CD14-positive monocyte (primary cell): ENCODE results near the gene KSR1. TPM values are rescaled to one million over a fixed set of nuclear protein-coding genes. Genes with fewer than 3 reads are reported as not detected.

Experiments used
- DNase-seq, 3 donors: peaks; one replicate each; pipeline ENCODE4 v3.0.0-alpha.2; 2011 to 2022
- H2AFZ ChIP-seq: 2 replicates; pipeline ENCODE4 v1.6.0; 2012; ENCODE audit warnings: mild to moderate bottlenecking, low read depth, low read length, inconsistent platforms; ENCODE audit not compliant: insufficient read depth, poor library complexity, severe bottlenecking
- H3K27ac ChIP-seq, 2 donors: 1 replicate in 1 of 2; 2 replicates in 1 of 2; pipeline ENCODE4 v1.5.1; 2012 to 2013; ENCODE audit warnings: low read length in 2 of 2, control low read depth in 1 of 2, inconsistent platforms in 1 of 2, low read depth in 1 of 2, mild to moderate bottlenecking in 1 of 2
- H3K27me3 ChIP-seq, 2 donors: one replicate each; pipeline versions ENCODE4 v1.6.0 to v1.6.1; 2011 to 2013; ENCODE audit warnings: low read length in 2 of 2; ENCODE audit not compliant: control insufficient read depth in 2 of 2, insufficient read depth in 2 of 2
- H3K36me3 ChIP-seq, 2 donors: replicated peaks in 1 of 2; 1 replicate in 1 of 2; 2 replicates in 1 of 2; pipeline versions ENCODE4 v1.5.1 to v1.6.1; 2012 to 2013; ENCODE audit warnings: low read length in 2 of 2, control low read depth in 1 of 2, inconsistent platforms in 1 of 2, mild to moderate bottlenecking in 1 of 2; ENCODE audit not compliant: insufficient read depth in 2 of 2, control insufficient read depth in 1 of 2
- H3K4me1 ChIP-seq, 2 donors: 1 replicate in 1 of 2; 2 replicates in 1 of 2; pipeline versions ENCODE4 v1.5.1 to v1.6.1; 2012 to 2013; ENCODE audit warnings: low read length in 2 of 2, control low read depth in 1 of 2, inconsistent platforms in 1 of 2, mild to moderate bottlenecking in 1 of 2, moderate library complexity in 1 of 2; ENCODE audit not compliant: insufficient read depth in 2 of 2, control insufficient read depth in 1 of 2
- H3K4me2 ChIP-seq: replicated peaks from 2 replicates; pipeline ENCODE3; 2012; ENCODE audit warnings: low read length, moderate library complexity, mild to moderate bottlenecking; ENCODE audit not compliant: poor library complexity, severe bottlenecking; ENCODE audit errors: extremely low read depth
- H3K4me3 ChIP-seq, 3 experiments: fragments of 200-600 bp in 1 of 3; sonication (generic) in 1 of 3; replicated peaks in 1 of 3; 1 replicate in 2 of 3; 2 replicates in 1 of 3; pipeline ENCODE4 v1.5.1; 2011 to 2013; ENCODE audit warnings: low read length in 3 of 3, mild to moderate bottlenecking in 3 of 3, control low read depth in 2 of 3, low read depth in 2 of 3, inconsistent platforms in 1 of 3, moderate library complexity in 1 of 3
- H3K79me2 ChIP-seq: 2 replicates; pipeline ENCODE4 v1.6.0; 2012; ENCODE audit warnings: mild to moderate bottlenecking, control low read depth, inconsistent platforms, low read length, moderate library complexity; ENCODE audit not compliant: insufficient read depth
- H3K9ac ChIP-seq: 2 replicates; pipeline ENCODE4 v1.6.0; 2017; ENCODE audit warnings: low read length, mild to moderate bottlenecking; ENCODE audit not compliant: insufficient read depth, poor library complexity, severe bottlenecking
- H3K9me3 ChIP-seq, 2 donors: replicated peaks in 1 of 2; 1 replicate in 1 of 2; 2 replicates in 1 of 2; pipeline versions ENCODE4 v1.5.1 to v1.6.1; 2012 to 2013; ENCODE audit warnings: low read length in 2 of 2, control low read depth in 1 of 2; ENCODE audit not compliant: control insufficient read depth in 1 of 2, insufficient read depth in 1 of 2
- H4K20me1 ChIP-seq: 2 replicates; pipeline ENCODE4 v1.6.0; 2012; ENCODE audit warnings: mild to moderate bottlenecking, low read length, control low read depth, moderate library complexity; ENCODE audit not compliant: insufficient read depth
- H3K27ac Mint-ChIP-seq, 7 donors: one replicate each; pipeline ENCODE4 v1.8.0; 2020; ENCODE audit warnings: mild to moderate bottlenecking in 7 of 7, mixed read lengths in 7 of 7, moderate library complexity in 6 of 7, inconsistent platforms in 2 of 7
- H3K27me3 Mint-ChIP-seq, 3 donors: one replicate each; pipeline ENCODE4 v1.8.0; 2021 to 2022; ENCODE audit warnings: low read depth in 3 of 3, mild to moderate bottlenecking in 3 of 3, mixed read lengths in 3 of 3, moderate library complexity in 3 of 3, inconsistent platforms in 1 of 3
- H3K36me3 Mint-ChIP-seq, 2 donors: one replicate each; pipeline ENCODE4 v1.8.0; 2020; ENCODE audit warnings: mixed read lengths in 2 of 2, inconsistent platforms in 1 of 2, mild to moderate bottlenecking in 1 of 2
- H3K4me1 Mint-ChIP-seq: one replicate; pipeline ENCODE4 v1.8.0; 2020; ENCODE audit warnings: mild to moderate bottlenecking, mixed read lengths
- H3K4me3 Mint-ChIP-seq, 2 donors: one replicate each; pipeline ENCODE4 v1.8.0; 2020; ENCODE audit warnings: mild to moderate bottlenecking in 2 of 2, mixed read lengths in 2 of 2, moderate library complexity in 1 of 2
- H3K9me3 Mint-ChIP-seq, 7 donors: one replicate each; pipeline ENCODE4 v1.8.0; 2020 to 2022; ENCODE audit warnings: mixed read lengths in 7 of 7, mild to moderate bottlenecking in 6 of 7, moderate library complexity in 6 of 7, inconsistent platforms in 2 of 7
- WGBS: methylation state at CpG from one replicate; pipeline ENCODE4 v1.1.5; 2013; ENCODE audit warnings: missing lambda C conversion rate; ENCODE audit not compliant: insufficient coverage; 5-methylcytosine and 5-hydroxymethylcytosine counted together
- intact Hi-C, 2 donors: fragments of 100-400 bp; cut with micrococcal nuclease; formaldehyde crosslinking; loops; one replicate each; pipeline versions ENCODE4 v1.15.0 to v1.15.1; 2023
- polyA plus RNA-seq, 3 donors: library from polyadenylated mRNA; depleted of rRNA in 1 of 3; unstranded in 2 of 3; stranded (reverse) in 1 of 3; fragments of 300-500 nt in 2 of 3; fragments of >200 nt in 1 of 3; fragmentation: Illumina TruSeq in 2 of 3; gene quantifications; 1 replicate in 2 of 3; 2 replicates in 1 of 3; pipeline ENCODE4 v1.2.3, GENCODE V29; 2012 to 2021
- TF ChIP-seq, protein P1 (sequence below): fragments of 200-600 bp; IDR thresholded peaks from one replicate; pipeline ENCODE4 v1.8.0; 2022; ENCODE audit warnings: antibody characterized with exemption, mild to moderate bottlenecking

Gene KSR1
- polyA plus RNA-seq, 3 donors: 1.2 to 111 (median 4.2) TPM

DNA sequence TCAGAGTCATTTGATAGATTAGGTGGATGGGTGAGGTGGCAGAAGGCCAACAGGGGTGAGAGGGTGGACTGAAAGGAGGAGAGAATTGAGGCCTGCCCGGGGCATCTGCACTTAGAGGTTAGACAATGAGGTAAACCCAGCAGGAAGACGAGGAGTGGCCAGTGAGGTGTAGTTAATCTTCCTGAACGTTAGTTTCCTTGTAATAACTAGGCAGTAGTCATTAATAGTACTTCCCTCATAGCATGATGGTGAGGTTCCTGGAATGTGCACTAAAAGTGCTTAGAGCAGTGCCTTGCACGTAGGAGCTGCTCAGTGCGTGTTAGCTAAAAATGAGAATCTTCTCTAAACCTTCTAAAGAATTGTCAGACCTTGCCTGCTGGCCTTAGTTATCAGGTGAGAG lies 13.5 kb upstream of the KSR1 start:
- peaks cover 11% of the 10 kb centered on the region for H3K4me1 Mint-ChIP-seq
- no peak overlapping the region for H3K27ac Mint-ChIP-seq
- Histone ChIP-seq H4K20me1 (no peaks in the 10 kb centered on the region), H2AFZ (no peak overlapping the region), H3K4me1 (no peaks in the 10 kb centered on the region), H3K9me3 (no peaks in the 10 kb centered on the region), H3K27me3 (no peaks in the 10 kb centered on the region), H3K27ac (no peak overlapping the region), H3K9ac (no peak overlapping the region), H3K79me2 (no peaks in the 10 kb centered on the region), H3K4me3 (no peak overlapping the region), H3K4me2 (no peak overlapping the region), H3K36me3 (no peaks in the 10 kb centered on the region)
- H3K4me3 Mint-ChIP-seq: no peak overlapping the region
- no CpG with 5 or more reads among the region's 5 CpGs for WGBS
- DNase-seq: no peak
- H3K9me3 Mint-ChIP-seq: peaks cover 0 to 3% (median 0%) of the 10 kb centered on the region in 7 donors
- TF ChIP-seq, protein P1, sequence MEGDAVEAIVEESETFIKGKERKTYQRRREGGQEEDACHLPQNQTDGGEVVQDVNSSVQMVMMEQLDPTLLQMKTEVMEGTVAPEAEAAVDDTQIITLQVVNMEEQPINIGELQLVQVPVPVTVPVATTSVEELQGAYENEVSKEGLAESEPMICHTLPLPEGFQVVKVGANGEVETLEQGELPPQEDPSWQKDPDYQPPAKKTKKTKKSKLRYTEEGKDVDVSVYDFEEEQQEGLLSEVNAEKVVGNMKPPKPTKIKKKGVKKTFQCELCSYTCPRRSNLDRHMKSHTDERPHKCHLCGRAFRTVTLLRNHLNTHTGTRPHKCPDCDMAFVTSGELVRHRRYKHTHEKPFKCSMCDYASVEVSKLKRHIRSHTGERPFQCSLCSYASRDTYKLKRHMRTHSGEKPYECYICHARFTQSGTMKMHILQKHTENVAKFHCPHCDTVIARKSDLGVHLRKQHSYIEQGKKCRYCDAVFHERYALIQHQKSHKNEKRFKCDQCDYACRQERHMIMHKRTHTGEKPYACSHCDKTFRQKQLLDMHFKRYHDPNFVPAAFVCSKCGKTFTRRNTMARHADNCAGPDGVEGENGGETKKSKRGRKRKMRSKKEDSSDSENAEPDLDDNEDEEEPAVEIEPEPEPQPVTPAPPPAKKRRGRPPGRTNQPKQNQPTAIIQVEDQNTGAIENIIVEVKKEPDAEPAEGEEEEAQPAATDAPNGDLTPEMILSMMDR: no peak
- H3K36me3 Mint-ChIP-seq: no peaks in the 10 kb centered on the region
- intact Hi-C loops: no loop called here
- peaks cover 1 to 4% (median 3%) of the 10 kb centered on the region in 3 donors for H3K27me3 Mint-ChIP-seq

DNA sequence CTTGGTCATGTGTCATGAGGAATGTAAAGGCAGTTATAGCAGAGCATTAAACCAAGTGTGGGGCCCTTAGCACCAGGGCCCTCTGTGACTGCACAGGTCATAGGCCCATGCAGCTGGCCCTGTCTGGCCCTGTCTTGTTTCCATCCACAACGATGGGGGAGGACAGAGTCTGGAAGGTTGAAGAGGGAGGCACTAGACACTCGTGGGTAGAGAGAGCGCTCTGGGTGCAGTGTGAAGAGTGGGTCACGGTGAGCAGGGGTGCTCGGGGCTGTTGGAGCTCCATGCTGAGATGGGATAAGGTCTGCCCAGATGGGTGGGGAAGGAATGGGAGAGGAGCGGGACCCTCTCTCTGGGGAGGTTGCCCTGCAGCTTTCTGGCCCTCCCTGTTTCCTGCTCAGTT lies 12.8 kb upstream of the KSR1 start:
- H3K9me3 ChIP-seq: no peaks in the 10 kb centered on the region
- WGBS: 97% methylated on average over 5 of the region's 6 CpGs
- no peak overlapping the region for H3K27ac ChIP-seq
- no peak overlapping the region for H3K4me2 ChIP-seq
- H3K9ac ChIP-seq: no peak overlapping the region
- intact Hi-C loops: no loop called here
- H4K20me1 ChIP-seq: no peaks in the 10 kb centered on the region
- H2AFZ ChIP-seq: no peak overlapping the region
- no peak overlapping the region for H3K4me3 ChIP-seq
- H3K4me1 ChIP-seq: no peaks in the 10 kb centered on the region
- no peaks in the 10 kb centered on the region for H3K27me3 ChIP-seq
- no peak overlapping the region for H3K4me3 Mint-ChIP-seq
- peaks cover 11% of the 10 kb centered on the region for H3K4me1 Mint-ChIP-seq
- no peaks in the 10 kb centered on the region for H3K36me3 ChIP-seq
- no peaks in the 10 kb centered on the region for H3K79me2 ChIP-seq
- TF ChIP-seq, protein P1: no peak
- peaks cover 1 to 3% (median 1%) of the 10 kb centered on the region in 3 donors for H3K27me3 Mint-ChIP-seq
- no peak for DNase-seq
- peak overlapping the region in 3 of 7 donors; percentile 32 to 68 (median 66) for H3K27ac Mint-ChIP-seq
- no peaks in the 10 kb centered on the region for H3K36me3 Mint-ChIP-seq
- H3K9me3 Mint-ChIP-seq: peaks cover 0 to 3% (median 0%) of the 10 kb centered on the region in 7 donors
